Activated CD4-positive, alpha-beta T cell treated with anti-CD3 and anti-CD28 coated beads, Interleukin-2, amount 10 ng/mL, durations not matched to agents 7 days and 5 days (primary cell): Measurements from ENCODE around the gene ZNF764. TPM values are rescaled to one million over a fixed set of nuclear protein-coding genes. Genes with fewer than 3 reads are reported as not detected.

Source experiments
- CTCF ChIA-PET: fragments of 350-600 bp; sonication (Branson Sonifier 250); formaldehyde crosslinking; loops from one replicate; lab custom pipeline; 2021; ENCODE audit warnings: antibody characterized with exemption; lab: Charles Lee
- POLR2A ChIA-PET: fragments of 350-600 bp; sonication (Branson Sonifier 250); formaldehyde crosslinking; loops from one replicate; lab custom pipeline; 2021; ENCODE audit warnings: antibody characterized with exemption; lab: Charles Lee
- DNase-seq: peaks from one replicate; pipeline ENCODE4 v3.0.0-alpha.2; 2020
- H3K27ac Mint-ChIP-seq: one replicate; pipeline ENCODE4 v1.8.0; 2021; ENCODE audit warnings: mild to moderate bottlenecking, moderate library complexity, mixed read lengths
- H3K27me3 Mint-ChIP-seq: one replicate; pipeline ENCODE4 v1.8.0; 2021; ENCODE audit warnings: mixed read lengths
- H3K36me3 Mint-ChIP-seq: one replicate; pipeline ENCODE4 v1.8.0; 2021; ENCODE audit warnings: low read depth, mixed read lengths
- H3K4me1 Mint-ChIP-seq: one replicate; pipeline ENCODE4 v1.8.0; 2021; ENCODE audit warnings: mixed read lengths
- H3K4me3 Mint-ChIP-seq: one replicate; pipeline ENCODE4 v1.8.0; 2021; ENCODE audit warnings: mild to moderate bottlenecking, moderate library complexity, mixed read lengths
- H3K9me3 Mint-ChIP-seq: one replicate; pipeline ENCODE4 v1.8.0; 2021; ENCODE audit warnings: mixed read lengths
- total RNA-seq, 2 experiments: library from RNA; stranded (reverse); gene quantifications; one replicate each; pipeline ENCODE4 v1.2.3, GENCODE V29; 2021

ZNF764 gene
- total RNA-seq, 2 experiments from 2014 or later, result 17.5 to 18.2 TPM

DNA sequence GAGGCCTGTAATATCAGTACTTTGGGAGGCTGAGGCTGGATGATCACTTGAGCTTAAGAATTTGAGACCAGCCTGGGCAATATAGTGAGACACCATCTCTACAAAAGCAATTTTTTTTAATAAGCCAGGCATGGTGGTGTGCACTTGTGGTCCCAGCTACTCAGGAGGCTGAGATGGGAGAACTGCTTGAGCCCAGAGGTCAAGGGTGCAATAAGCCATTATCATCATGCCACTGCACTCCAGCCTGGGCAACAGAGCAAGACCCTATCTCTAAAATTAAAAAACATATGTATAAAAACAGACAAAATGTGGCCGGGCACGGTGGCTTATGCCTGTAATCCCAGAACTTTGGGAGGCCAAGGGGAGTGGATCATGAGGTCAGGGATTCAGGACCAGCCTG is 30.5 kb upstream of the ZNF764 start:
- Mint-ChIP-seq H3K27ac (no peak overlapping the region), H3K36me3 (peaks cover 17% of the 10 kb centered on the region), H3K4me3 (no peak overlapping the region), H3K4me1 (peaks cover 24% of the 10 kb centered on the region), H3K9me3 (no peaks in the 10 kb centered on the region), H3K27me3 (no peaks in the 10 kb centered on the region)
- CTCF ChIA-PET, result interaction anchor here (0.6 to 0.7 kb wide), 2 partner anchors 10 to 146 kb away, joined by 4 read pairs; no protein-coding TSS in a partner anchor
- no peak for DNase-seq
- POLR2A ChIA-PET, result no interaction called here

DNA sequence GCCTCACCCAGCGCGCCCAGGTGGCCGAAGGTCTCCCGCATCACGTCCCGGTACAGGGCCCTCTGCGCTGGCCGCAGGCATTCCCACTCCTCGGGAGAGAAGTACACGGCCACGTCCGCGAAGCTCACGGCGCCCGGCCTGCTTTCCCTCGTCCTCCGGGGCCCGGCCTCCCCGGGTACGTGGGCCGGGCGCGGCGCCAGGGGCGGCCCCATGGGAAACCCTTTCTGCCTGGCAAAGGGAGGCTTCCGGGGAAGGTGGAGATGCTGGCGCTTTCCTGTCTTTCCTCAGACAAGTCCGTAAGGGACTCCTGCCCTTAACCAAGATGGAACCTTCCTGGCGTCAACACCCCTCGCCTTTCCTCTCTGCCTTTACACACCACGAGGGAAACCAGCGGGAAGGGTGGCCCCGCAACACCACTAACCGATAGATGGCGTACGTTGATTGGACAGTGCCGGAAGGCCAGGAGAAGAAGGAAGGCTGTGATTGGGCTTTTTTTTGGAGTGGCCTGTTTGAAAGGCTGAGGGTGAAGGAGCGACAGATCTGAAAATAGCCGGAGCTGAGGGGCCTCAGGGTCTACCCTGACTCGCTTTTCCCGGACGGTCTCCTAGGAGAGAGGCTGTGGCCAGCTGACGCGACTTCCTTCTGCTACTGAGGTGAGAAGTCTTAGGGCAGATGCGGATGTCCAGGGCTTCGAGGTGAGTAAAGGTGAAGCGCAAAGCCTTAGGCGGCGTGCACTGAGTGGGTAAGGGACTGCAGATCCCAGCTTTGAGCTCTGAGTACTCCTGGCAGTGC is 27.4 kb upstream of the ZNF764 start, which contains the start of gene ZNF785:
TSS of gene ZNF785 (minus strand) at position 298 of the 792 bp plus-strand sequence. CDS start at position 212, 86 bp downstream.
- peaks cover 37% of the 10 kb centered on the region for H3K4me1 Mint-ChIP-seq
- DNase-seq, result peak; percentile 98
- no peaks in the 10 kb centered on the region for H3K9me3 Mint-ChIP-seq
- peaks cover 29% of the 10 kb centered on the region for H3K36me3 Mint-ChIP-seq
- H3K27ac Mint-ChIP-seq, result peak within 1 kb of the TSS; percentile 91
- peak within 1 kb of the TSS; percentile 87 for H3K4me3 Mint-ChIP-seq
- ChIA-PET POLR2A (interaction anchor here (0.6 to 1.0 kb wide), 2 partner anchors 13 to 17 kb away, joined by 3 to 5 read pairs; partner anchors contain the start of gene ZNF688), CTCF (interaction anchor here (0.7 to 3.3 kb wide), 9 partner anchors 8 to 156 kb away, joined by 3 to 16 read pairs (median 3); partner anchors contain the start of genes DCTPP1, ZNF688 and ZNF747)
- no peaks in the 10 kb centered on the region for H3K27me3 Mint-ChIP-seq

DNA sequence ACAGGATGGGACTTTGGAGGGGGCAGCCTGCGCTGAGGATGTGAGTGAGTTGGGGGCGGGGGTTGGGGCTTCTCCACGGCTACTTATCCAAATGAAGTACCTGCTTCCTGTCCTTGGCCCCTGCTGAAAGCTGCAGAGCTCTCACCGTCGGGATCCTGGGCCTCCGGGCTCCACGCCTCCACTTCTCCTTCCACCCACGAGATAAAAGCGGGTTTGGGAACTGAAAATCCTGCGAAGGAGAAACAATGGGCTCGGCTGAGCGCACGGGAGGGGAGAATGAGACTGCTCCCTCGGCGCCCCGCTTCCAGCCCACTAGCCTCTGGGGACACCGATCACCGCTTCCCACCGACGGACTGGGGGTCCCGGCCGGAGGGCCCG is 26.8 kb upstream of the ZNF764 start:
- peak overlapping the region; percentile 87 for H3K4me3 Mint-ChIP-seq
- peaks cover 29% of the 10 kb centered on the region for H3K36me3 Mint-ChIP-seq
- H3K27ac Mint-ChIP-seq, result peak overlapping the region; percentile 91
- no peaks in the 10 kb centered on the region for H3K27me3 Mint-ChIP-seq
- CTCF ChIA-PET, result interaction anchor here (0.7 to 3.3 kb wide), 5 partner anchors 9 to 50 kb away, joined by 3 to 16 read pairs (median 6); partner anchors contain the start of genes ZNF688 and ZNF747
- peaks cover 37% of the 10 kb centered on the region for H3K4me1 Mint-ChIP-seq
- DNase-seq, result peak; percentile 24
- no peaks in the 10 kb centered on the region for H3K9me3 Mint-ChIP-seq
- POLR2A ChIA-PET, result interaction anchor here (1.0 kb wide), 1 partner anchor 13 kb away, joined by 5 read pairs; the partner anchor contains the start of gene ZNF688

DNA sequence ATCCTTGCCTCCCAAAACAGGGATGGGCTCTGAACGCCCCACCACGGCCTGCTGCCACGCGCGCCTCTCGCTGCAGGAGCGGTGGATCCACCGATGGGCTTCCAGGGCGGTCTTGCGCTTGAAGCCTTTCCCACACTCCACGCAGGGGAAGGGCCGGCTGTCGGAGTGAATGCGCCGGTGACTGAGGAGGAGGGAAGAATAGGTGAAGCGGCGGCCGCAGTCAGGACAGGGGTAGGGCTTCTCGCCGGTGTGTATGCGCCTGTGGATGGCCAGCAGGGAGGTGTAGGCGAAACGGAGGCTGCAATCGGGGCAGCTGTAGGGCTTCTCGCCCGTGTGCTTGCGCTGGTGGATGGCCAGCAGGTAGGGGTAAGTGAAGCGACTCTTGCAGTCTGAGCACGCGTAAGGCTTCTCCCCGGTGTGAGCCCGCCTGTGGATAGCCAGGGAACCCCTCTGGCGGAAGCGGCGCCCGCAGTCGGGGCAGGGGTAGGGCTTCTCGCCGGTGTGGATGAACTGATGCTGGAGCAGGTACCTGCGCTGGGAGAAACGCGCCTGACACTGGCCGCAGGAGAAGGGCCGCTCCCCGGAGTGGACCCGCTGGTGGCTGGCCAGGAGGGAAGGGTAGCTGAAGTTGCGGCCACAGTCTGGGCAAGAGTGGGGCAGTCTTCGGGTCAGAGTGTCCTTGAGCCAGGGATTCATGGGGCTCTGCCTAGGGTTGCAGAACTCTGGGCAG is 24.6 kb upstream of the ZNF764 start:
- CTCF ChIA-PET, result interaction anchor here (0.8 to 2.0 kb wide), 4 partner anchors 17 to 153 kb away, joined by 3 to 6 read pairs (median 4); partner anchors contain the start of genes DCTPP1 and ZNF747
- Mint-ChIP-seq H3K36me3 (peaks cover 30% of the 10 kb centered on the region), H3K27ac (no peak overlapping the region), H3K9me3 (no peaks in the 10 kb centered on the region), H3K27me3 (no peaks in the 10 kb centered on the region), H3K4me1 (peaks cover 34% of the 10 kb centered on the region), H3K4me3 (no peak overlapping the region)
- no peak for DNase-seq
- POLR2A ChIA-PET, result no interaction called here

DNA sequence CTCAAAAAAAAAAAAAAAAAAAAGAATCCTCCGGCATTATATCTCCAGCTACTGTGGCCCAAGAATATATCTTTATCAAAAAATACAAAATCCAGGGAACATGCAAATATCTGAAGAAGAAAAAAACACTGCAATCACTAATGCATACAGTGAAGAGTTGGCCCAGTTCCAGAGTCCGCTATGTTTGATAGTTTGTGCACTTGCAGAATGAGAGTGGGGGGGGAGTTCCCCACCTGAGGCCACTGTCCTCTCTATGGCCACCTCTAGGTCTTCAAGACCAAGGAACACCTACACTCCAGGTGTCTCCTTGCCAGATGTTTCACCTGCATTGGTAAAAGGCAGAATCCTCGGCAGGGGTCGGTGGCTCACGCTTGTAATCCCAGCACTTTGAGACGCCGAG is 23.3 kb upstream of the ZNF764 start:
- POLR2A ChIA-PET, result no interaction called here
- Mint-ChIP-seq H3K9me3 (no peaks in the 10 kb centered on the region), H3K27me3 (no peaks in the 10 kb centered on the region), H3K27ac (no peak overlapping the region), H3K4me1 (peaks cover 27% of the 10 kb centered on the region), H3K36me3 (peaks cover 20% of the 10 kb centered on the region), H3K4me3 (no peak overlapping the region)
- CTCF ChIA-PET, result interaction anchor here (0.7 to 2.0 kb wide), 4 partner anchors 13 to 151 kb away, joined by 4 to 6 read pairs (median 4); partner anchors contain the start of gene DCTPP1
- DNase-seq, result no peak

DNA sequence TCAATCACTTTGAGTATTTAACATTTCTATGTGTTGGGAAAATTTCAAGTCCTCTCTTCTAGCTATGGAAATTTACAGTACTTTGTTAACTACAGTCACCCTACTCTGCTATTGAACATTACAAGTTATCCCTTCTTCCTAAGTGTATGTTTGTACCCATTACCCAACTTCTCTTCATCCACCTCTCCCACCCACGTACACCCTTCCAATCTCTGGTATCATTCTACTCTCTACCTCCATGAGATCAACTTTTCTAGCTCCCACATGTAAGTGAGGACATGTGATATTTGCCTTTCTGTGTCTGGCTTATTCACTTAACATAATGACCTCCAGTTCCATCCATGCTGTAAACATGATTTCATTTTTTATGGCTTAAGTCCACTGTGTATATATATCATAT is 16.5 kb upstream of the ZNF764 start:
- POLR2A ChIA-PET, result no interaction called here
- H3K4me3 Mint-ChIP-seq, result no peak overlapping the region

DNA sequence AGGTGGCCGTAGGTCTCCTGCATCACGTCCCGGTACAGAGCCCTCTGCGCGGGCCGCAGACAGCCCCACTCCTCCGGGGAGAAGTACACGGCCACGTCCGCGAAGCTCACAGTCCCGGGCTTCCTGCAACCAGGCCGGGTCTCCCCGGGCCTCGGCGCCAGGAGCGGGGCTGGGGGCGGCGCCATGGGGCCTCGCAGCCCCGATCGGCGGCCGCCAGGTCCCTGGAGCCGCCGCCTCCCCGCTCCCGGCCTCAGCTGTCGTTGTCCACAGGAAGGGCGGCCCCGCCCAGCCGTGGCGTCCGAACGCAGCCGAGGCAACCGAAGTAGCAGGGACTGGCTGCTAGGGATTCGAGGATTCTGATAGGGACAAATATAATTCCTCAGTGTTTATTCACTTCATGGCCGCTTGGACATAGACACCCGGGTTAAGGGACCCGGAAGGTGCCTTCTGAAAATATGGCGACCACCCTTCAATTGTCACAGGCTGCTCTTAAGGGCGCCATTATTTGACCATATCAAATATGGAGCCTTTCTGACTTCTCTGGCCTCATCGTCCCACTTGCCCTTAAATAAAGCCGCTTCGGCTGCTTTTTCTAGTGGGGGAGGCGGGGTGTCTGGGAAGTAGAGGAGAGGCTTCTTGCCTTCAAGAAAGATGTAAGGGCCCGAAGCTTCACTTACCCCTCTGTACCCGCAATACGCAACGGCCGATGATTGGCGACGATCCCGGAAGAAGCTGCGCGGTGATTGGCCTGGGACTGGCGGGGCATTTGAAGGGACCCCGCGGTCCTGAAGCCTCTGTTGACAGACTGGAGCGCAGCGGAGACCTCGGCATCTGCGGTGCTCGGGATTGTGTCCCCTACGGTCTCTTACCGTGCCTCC is 13.5 kb upstream of the ZNF764 start, which contains the start of gene ZNF688:
TSS of gene ZNF688 (minus strand) at position 270 of the 878 bp plus-strand sequence. CDS start at position 185, 85 bp downstream.
- Mint-ChIP-seq H3K9me3 (no peaks in the 10 kb centered on the region), H3K4me3 (peak within 1 kb of the TSS; percentile 86), H3K4me1 (peaks cover 52% of the 10 kb centered on the region), H3K27ac (peak within 1 kb of the TSS; percentile 96), H3K36me3 (peaks cover 8% of the 10 kb centered on the region), H3K27me3 (no peaks in the 10 kb centered on the region)
- CTCF ChIA-PET, result interaction anchor here (0.9 to 2.6 kb wide), 14 partner anchors 13 to 162 kb away, joined by 3 to 16 read pairs (median 5); partner anchors contain the start of genes DCTPP1, ZNF747, ZNF764 and ZNF785
- POLR2A ChIA-PET, result interaction anchor here (0.6 to 1.5 kb wide), 5 partner anchors 14 to 154 kb away, joined by 3 to 7 read pairs (median 4); partner anchors contain the start of gene ZNF785
- DNase-seq, result peak; percentile 98

More for the DNA sequence above, 16.5 kb upstream of the ZNF764 start:
- Mint-ChIP-seq H3K36me3 (peaks cover 11% of the 10 kb centered on the region), H3K27me3 (no peaks in the 10 kb centered on the region), H3K4me1 (peaks cover 27% of the 10 kb centered on the region), H3K9me3 (no peaks in the 10 kb centered on the region), H3K27ac (no peak overlapping the region)
- no peak for DNase-seq
- CTCF ChIA-PET, result interaction anchor here (0.6 to 1.1 kb wide), 2 partner anchors 10 to 87 kb away, joined by 3 read pairs; partner anchors contain the start of gene ZNF785

DNA sequence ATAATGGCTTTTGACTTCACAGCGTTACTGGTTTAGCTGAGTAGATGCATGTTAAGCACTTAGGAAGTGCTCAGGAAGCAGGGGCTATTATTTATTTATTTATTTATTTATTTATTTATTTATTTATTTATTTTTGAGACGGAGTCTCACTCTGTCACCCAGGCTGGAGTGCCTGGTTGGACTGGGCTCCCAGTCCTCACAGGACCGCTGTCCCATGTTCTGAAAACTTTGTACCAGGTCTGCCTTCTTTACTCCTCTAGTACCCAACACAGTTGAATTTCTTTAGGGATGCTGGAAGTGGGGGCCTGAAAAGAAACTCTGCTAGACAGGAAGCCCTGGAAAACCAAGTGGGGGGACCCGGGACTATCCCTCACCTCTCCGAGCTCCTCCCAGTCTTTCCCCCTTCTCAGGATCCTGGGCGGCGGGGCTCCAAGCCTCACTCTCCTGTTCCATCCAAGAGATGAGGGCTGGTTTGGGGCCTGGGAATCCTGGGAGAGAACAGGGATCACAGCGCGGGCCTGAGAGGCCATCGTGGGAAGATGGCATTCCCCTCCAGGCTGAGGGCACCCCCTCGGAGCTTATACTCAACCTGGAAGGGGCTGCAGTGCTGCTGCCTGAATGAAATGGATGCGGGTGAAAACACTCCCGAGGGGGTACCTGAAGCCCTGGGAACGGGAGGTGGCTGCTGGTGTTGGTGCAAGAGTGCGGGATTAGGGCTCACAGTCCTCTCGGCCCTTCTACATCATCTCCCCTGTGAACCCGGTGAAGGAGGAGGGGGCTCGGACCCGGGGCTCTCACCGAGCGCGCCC is 12.7 kb upstream of the ZNF764 start:
- H3K9me3 Mint-ChIP-seq, result no peaks in the 10 kb centered on the region
- no peaks in the 10 kb centered on the region for H3K27me3 Mint-ChIP-seq
- H3K4me1 Mint-ChIP-seq, result peaks cover 57% of the 10 kb centered on the region
- CTCF ChIA-PET, result interaction anchor here (1.2 to 2.6 kb wide), 7 partner anchors 13 to 161 kb away, joined by 3 to 16 read pairs (median 7); partner anchors contain the start of genes DCTPP1, ZNF747, ZNF764 and ZNF785
- peaks cover 8% of the 10 kb centered on the region for H3K36me3 Mint-ChIP-seq
- no peak for DNase-seq
- peak overlapping the region; percentile 92 for H3K27ac Mint-ChIP-seq
- H3K4me3 Mint-ChIP-seq, result peak overlapping the region; percentile 86
- POLR2A ChIA-PET, result no interaction called here

DNA sequence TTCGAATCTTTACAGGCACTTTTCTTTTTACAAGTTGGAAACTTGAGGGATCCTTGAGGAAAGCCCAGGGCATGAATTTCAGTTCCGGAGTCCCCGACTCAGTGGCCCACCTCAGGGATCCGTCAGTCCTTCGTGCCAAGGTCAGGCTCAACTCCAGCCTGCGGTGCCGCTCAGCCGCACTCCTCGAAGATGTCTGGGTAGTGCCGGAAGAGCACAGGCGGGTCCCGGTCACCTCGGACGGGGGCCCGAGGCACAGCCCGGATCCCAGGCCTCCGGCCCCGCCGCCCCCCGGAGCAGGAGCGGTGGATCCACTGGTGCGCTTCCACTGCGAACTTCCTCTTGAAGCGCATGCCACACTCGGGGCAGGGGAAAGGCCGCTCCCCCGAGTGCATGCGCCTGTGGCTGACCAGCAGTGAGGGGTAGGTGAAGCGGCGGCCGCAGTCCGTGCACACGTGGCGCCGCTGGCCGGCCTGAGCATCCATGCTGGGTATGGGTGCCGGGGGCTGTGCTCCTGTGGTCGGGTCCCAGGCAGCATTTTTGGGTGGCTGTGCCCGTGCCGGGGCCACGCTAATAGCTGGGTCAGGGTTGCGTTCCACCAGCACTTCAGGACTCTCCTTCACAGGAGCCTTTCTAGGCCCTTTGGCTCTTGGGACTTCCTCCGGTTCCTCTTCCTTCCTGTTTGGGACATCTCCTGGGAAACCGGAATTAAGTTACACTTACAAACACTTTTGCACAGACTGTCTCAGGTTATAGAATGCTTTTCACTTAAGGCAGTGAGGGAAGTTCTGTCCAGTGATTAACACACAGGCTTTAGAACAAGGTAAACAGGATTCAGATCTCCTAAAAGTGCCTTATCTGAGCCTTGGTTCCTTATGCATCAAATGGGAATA is 11.8 kb upstream of the ZNF764 start:
- H3K9me3 Mint-ChIP-seq, result no peaks in the 10 kb centered on the region
- CTCF ChIA-PET, result interaction anchor here (1.2 to 1.8 kb wide), 2 partner anchors 12 to 160 kb away, joined by 3 to 12 read pairs; partner anchors contain the start of gene ZNF764
- POLR2A ChIA-PET, result no interaction called here
- H3K27ac Mint-ChIP-seq, result peak overlapping the region; percentile 57
- peaks cover 58% of the 10 kb centered on the region for H3K4me1 Mint-ChIP-seq
- no peaks in the 10 kb centered on the region for H3K27me3 Mint-ChIP-seq
- DNase-seq, result no peak
- H3K4me3 Mint-ChIP-seq, result peak overlapping the region; percentile 86
- peaks cover 8% of the 10 kb centered on the region for H3K36me3 Mint-ChIP-seq

DNA sequence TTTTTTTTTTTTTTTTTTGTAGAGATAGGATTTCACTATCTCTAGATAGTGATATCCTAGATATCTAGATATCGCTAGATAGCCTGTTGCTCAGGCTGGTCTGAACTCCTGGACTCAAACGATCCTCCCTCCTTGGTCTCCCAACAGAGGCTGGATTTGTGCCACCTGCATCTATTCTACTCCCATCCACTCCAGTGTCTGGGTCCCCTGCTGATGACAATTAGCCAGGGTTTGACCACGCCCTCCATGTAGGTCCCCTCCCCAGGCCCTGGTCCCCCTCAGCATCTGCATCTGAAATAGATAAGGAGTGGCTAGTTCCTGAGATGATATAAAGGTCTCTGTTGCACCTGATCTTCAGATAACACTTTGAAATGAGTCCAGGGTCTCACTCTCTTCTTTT is 11.1 kb upstream of the ZNF764 start:
- H3K27ac Mint-ChIP-seq, result peak overlapping the region; percentile 97
- no peaks in the 10 kb centered on the region for H3K27me3 Mint-ChIP-seq
- ChIA-PET CTCF (interaction anchor here (0.7 kb wide), 1 partner anchor 332 kb away, joined by 4 read pairs; no protein-coding TSS in a partner anchor), POLR2A (no interaction called here)
- H3K4me3 Mint-ChIP-seq, result no peak overlapping the region
- H3K9me3 Mint-ChIP-seq, result no peaks in the 10 kb centered on the region
- no peak for DNase-seq
- H3K36me3 Mint-ChIP-seq, result peaks cover 3% of the 10 kb centered on the region
- H3K4me1 Mint-ChIP-seq, result peaks cover 53% of the 10 kb centered on the region
